Loucy (cell line): Measurements from ENCODE around the gene UPK3A.

Experiments
- H2AFZ ChIP-seq: fragments of 200-600 bp; sonication (generic); 2 replicates; pipeline ENCODE4 v1.6.0; 2016; ENCODE audit warnings: antibody characterized with exemption, mild to moderate bottlenecking, low read length, moderate library complexity
- H3F3A ChIP-seq: fragments of 200-600 bp; 2 replicates; pipeline ENCODE4 v1.6.0; 2016; ENCODE audit warnings: antibody characterized with exemption, low read depth, mild to moderate bottlenecking
- H3K27me3 ChIP-seq: fragments of 200-600 bp; sonication (generic); 2 replicates; pipeline ENCODE4 v1.6.1; 2014; ENCODE audit warnings: low read length, mild to moderate bottlenecking; ENCODE audit not compliant: insufficient read depth, poor library complexity, severe bottlenecking
- H3K36me3 ChIP-seq: fragments of 200-600 bp; sonication (generic); 2 replicates; pipeline ENCODE4 v1.6.1; 2016; ENCODE audit warnings: low read length; ENCODE audit not compliant: insufficient read depth
- H3K4me1 ChIP-seq: fragments of 200-600 bp; sonication (generic); 2 replicates; pipeline ENCODE4 v1.5.1; 2014; ENCODE audit warnings: low read length, mild to moderate bottlenecking; ENCODE audit not compliant: insufficient read depth, poor library complexity, severe bottlenecking
- H3K4me2 ChIP-seq: fragments of 200-600 bp; sonication (generic); 2 replicates; pipeline ENCODE4 v1.6.0; 2014; ENCODE audit warnings: antibody characterized with exemption, low read length, low read depth, mild to moderate bottlenecking; ENCODE audit not compliant: poor library complexity, severe bottlenecking
- H3K4me3 ChIP-seq: fragments of 200-600 bp; sonication (generic); 2 replicates; pipeline ENCODE4 v1.5.1; 2014; ENCODE audit warnings: low read length, mild to moderate bottlenecking, mixed read lengths; ENCODE audit not compliant: poor library complexity, severe bottlenecking
- H3K79me2 ChIP-seq: fragments of 200-600 bp; sonication (generic); 2 replicates; pipeline ENCODE4 v1.6.1; 2014; ENCODE audit warnings: low read length; ENCODE audit not compliant: insufficient read depth
- H3K9ac ChIP-seq: fragments of 200-600 bp; sonication (generic); 2 replicates; pipeline ENCODE4 v1.6.0; 2014; ENCODE audit warnings: mild to moderate bottlenecking, low read depth, low read length, moderate library complexity; ENCODE audit not compliant: poor library complexity, severe bottlenecking
- H3K9me2 ChIP-seq: fragments of 200-600 bp; sonication (generic); replicated peaks from 2 replicates; pipeline ENCODE4 v1.6.1; 2016; ENCODE audit warnings: low read depth, low read length, mixed read lengths
- H3K9me3 ChIP-seq: fragments of 200-600 bp; sonication (generic); 2 replicates; pipeline ENCODE4 v1.6.1; 2014; ENCODE audit warnings: mild to moderate bottlenecking, antibody characterized with exemption, low read length, low read depth; ENCODE audit not compliant: insufficient read depth
- H4K20me1 ChIP-seq: fragments of 200-600 bp; sonication (generic); 2 replicates; pipeline ENCODE4 v1.6.0; 2014; ENCODE audit warnings: antibody characterized with exemption, low read length, mild to moderate bottlenecking; ENCODE audit not compliant: insufficient read depth, poor library complexity, severe bottlenecking
- EZH2phosphoT487 ChIP-seq: fragments of 200-600 bp; IDR thresholded peaks from 2 replicates; pipeline ENCODE4 v1.6.1; 2018; ENCODE audit warnings: antibody characterized with exemption, mild to moderate bottlenecking, moderate library complexity, borderline replicate concordance
- TF ChIP-seq, protein P1 (sequence below): fragments of 200-600 bp; sonication (generic); conservative IDR thresholded peaks from 2 replicates; pipeline ENCODE4 v1.5.1; 2014; ENCODE audit warnings: mild to moderate bottlenecking, antibody characterized with exemption, low read length

The UPK3A gene

DNA sequence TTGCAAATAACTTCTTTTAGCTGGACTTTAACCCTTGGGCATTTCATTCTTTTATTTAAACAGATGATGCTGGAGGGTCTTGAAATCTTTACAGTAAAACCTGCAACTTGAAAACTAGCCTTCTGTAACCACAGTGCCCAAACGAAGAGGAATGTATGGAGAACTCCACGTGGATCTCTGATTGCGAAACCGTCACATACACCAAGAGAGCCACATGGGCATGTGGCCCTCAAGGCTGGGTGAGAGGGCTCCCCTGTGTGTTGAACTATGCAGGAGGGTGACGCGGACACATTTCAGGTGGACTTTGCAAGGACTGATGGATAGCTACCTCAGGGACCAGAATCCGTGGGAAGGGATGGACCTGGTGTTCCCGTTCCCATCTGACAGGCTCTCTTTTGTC, 55.6 kb downstream of the UPK3A start:
- no peak overlapping the region for H2AFZ ChIP-seq
- H3F3A ChIP-seq, result no peaks in the 10 kb centered on the region
- TF ChIP-seq, protein P1, sequence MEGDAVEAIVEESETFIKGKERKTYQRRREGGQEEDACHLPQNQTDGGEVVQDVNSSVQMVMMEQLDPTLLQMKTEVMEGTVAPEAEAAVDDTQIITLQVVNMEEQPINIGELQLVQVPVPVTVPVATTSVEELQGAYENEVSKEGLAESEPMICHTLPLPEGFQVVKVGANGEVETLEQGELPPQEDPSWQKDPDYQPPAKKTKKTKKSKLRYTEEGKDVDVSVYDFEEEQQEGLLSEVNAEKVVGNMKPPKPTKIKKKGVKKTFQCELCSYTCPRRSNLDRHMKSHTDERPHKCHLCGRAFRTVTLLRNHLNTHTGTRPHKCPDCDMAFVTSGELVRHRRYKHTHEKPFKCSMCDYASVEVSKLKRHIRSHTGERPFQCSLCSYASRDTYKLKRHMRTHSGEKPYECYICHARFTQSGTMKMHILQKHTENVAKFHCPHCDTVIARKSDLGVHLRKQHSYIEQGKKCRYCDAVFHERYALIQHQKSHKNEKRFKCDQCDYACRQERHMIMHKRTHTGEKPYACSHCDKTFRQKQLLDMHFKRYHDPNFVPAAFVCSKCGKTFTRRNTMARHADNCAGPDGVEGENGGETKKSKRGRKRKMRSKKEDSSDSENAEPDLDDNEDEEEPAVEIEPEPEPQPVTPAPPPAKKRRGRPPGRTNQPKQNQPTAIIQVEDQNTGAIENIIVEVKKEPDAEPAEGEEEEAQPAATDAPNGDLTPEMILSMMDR, result no peak
- no peak for TF ChIP-seq EZH2phosphoT487
- no peaks in the 10 kb centered on the region for H3K9me3 ChIP-seq
- peaks cover 34% of the 10 kb centered on the region; the same call in 1 of the 2 replicates for H3K36me3 ChIP-seq
- H3K4me3 ChIP-seq, result no peak overlapping the region
- H4K20me1 ChIP-seq, result no peaks in the 10 kb centered on the region
- no peaks in the 10 kb centered on the region for H3K27me3 ChIP-seq
- no peak overlapping the region for H3K9ac ChIP-seq
- no peak overlapping the region for H3K4me2 ChIP-seq
- no peaks in the 10 kb centered on the region for H3K9me2 ChIP-seq
- no peaks in the 10 kb centered on the region for H3K79me2 ChIP-seq
- peaks cover 6% of the 10 kb centered on the region for H3K4me1 ChIP-seq

GRCh38 chr22:45341498-45341897, 56.7 kb downstream of the UPK3A start:
- no peak overlapping the region for H3K9ac ChIP-seq
- no peaks in the 10 kb centered on the region for H3K9me2 ChIP-seq
- no peaks in the 10 kb centered on the region for H3K27me3 ChIP-seq
- no peaks in the 10 kb centered on the region for H4K20me1 ChIP-seq
- H3K4me1 ChIP-seq, result peaks cover 6% of the 10 kb centered on the region
- H2AFZ ChIP-seq, result no peak overlapping the region
- no peak for TF ChIP-seq EZH2phosphoT487
- TF ChIP-seq, protein P1, result no peak
- no peaks in the 10 kb centered on the region for H3F3A ChIP-seq
- no peak overlapping the region for H3K4me3 ChIP-seq
- no peaks in the 10 kb centered on the region for H3K79me2 ChIP-seq
- no peak overlapping the region for H3K4me2 ChIP-seq
- peaks cover 24% of the 10 kb centered on the region; the same call in 1 of the 2 replicates for H3K36me3 ChIP-seq
- no peaks in the 10 kb centered on the region for H3K9me3 ChIP-seq

- Histone ChIP-seq H3F3A (no peaks in the 10 kb centered on the region), H3K4me3 (no peak overlapping the region)
- TF ChIP-seq, protein P1, result no peak
- no peak for TF ChIP-seq EZH2phosphoT487
Observed at GRCh38 chr22:45343143-45343542, 58.4 kb downstream of the UPK3A start.

More at GRCh38 chr22:45343143-45343542, 58.4 kb downstream of the UPK3A start:
- H3K9me2 ChIP-seq, result no peaks in the 10 kb centered on the region
- H4K20me1 ChIP-seq, result no peaks in the 10 kb centered on the region
- peaks cover 17% of the 10 kb centered on the region; the same call in 1 of the 2 replicates for H3K36me3 ChIP-seq
- no peak overlapping the region for H3K9ac ChIP-seq
- no peaks in the 10 kb centered on the region for H3K9me3 ChIP-seq
- no peaks in the 10 kb centered on the region for H3K27me3 ChIP-seq
- H2AFZ ChIP-seq, result no peak overlapping the region
- H3K4me1 ChIP-seq, result peaks cover 6% of the 10 kb centered on the region
- H3K4me2 ChIP-seq, result no peak overlapping the region
- H3K79me2 ChIP-seq, result no peaks in the 10 kb centered on the region
